ENCODE results near the gene ZNF782. TPM values are rescaled to one million over a fixed set of nuclear protein-coding genes. Genes with fewer than 3 reads are reported as not detected.
A peak's percentile ranks its signal among the peaks of the same experiment; 100 is the strongest.
"Not testable (repeated sequence)": the region's sequence is repeated elsewhere in the genome, so short reads cannot be mapped to it uniquely, and the experiment has no call there.

The ZNF782 gene
- polyA plus RNA-seq, 4 donors: 1.2 to 8.0 (median 1.7) TPM

- Histone ChIP-seq H3K27me3 (ENCODE audit: control insufficient read depth in 3 of 3, insufficient read depth in 3 of 3, low read length in 3 of 3) (peaks cover 0 to 26% (median 7%) of the 10 kb centered on the region in 3 donors), H3K9me3 (ENCODE audit: control insufficient read depth in 2 of 2, insufficient read depth in 1 of 2, low read depth in 1 of 2, low read length in 1 of 2) (no peaks in the 10 kb centered on the region), H3K27ac (ENCODE audit: low read depth in 1 of 3, low read length in 2 of 3) (peak overlapping the region; percentile 75 to 96 (median 83)), H3K36me3 (ENCODE audit: control insufficient read depth in 3 of 3, insufficient read depth in 2 of 3, low read depth in 1 of 3, low read length in 3 of 3) (no peaks in the 10 kb centered on the region), H3K4me1 (ENCODE audit: control insufficient read depth in 3 of 3, insufficient read depth in 2 of 3, low read depth in 1 of 3, low read length in 2 of 3) (peaks cover 0 to 12% (median 0%) of the 10 kb centered on the region in 3 donors), H3K4me3 (ENCODE audit: low read depth in 1 of 3, low read length in 3 of 3) (peak overlapping the region; percentile 33 to 71 (median 48))
- DNase-seq: peak; percentile 74 to 86
- no peak for FAIRE-seq
- WGBS, 3 donors: 1% methylated on average over 43 of the region's 43 CpGs
These were observed 21.3 kb upstream of the ZNF782 start for GRCh38 chr9:96875461-96876142.

GRCh38 chr9:96874947-96875460 lies 20.7 kb upstream of the ZNF782 start:
- H3K4me3 ChIP-seq (ENCODE audit: low read depth in 1 of 3, low read length in 3 of 3): peak overlapping the region; percentile 33 to 71 (median 48)
- peak overlapping the region; percentile 75 to 96 (median 83) for H3K27ac ChIP-seq (ENCODE audit: low read depth in 1 of 3, low read length in 2 of 3)
- H3K4me1 ChIP-seq (ENCODE audit: control insufficient read depth in 3 of 3, insufficient read depth in 2 of 3, low read depth in 1 of 3, low read length in 2 of 3): peaks cover 0 to 12% (median 0%) of the 10 kb centered on the region in 3 donors
- DNase-seq (peak; percentile 80 to 84), FAIRE-seq (no peak)
- peaks cover 0 to 26% (median 7%) of the 10 kb centered on the region in 3 donors for H3K27me3 ChIP-seq (ENCODE audit: control insufficient read depth in 3 of 3, insufficient read depth in 3 of 3, low read length in 3 of 3)
- H3K9me3 ChIP-seq (ENCODE audit: control insufficient read depth in 2 of 2, insufficient read depth in 1 of 2, low read depth in 1 of 2, low read length in 1 of 2): no peaks in the 10 kb centered on the region
- 2 to 22% (median 8%) methylated on average over 13 of the region's 13 CpGs for WGBS, 3 donors
- no peaks in the 10 kb centered on the region for H3K36me3 ChIP-seq (ENCODE audit: control insufficient read depth in 3 of 3, insufficient read depth in 2 of 3, low read depth in 1 of 3, low read length in 3 of 3)

DNA sequence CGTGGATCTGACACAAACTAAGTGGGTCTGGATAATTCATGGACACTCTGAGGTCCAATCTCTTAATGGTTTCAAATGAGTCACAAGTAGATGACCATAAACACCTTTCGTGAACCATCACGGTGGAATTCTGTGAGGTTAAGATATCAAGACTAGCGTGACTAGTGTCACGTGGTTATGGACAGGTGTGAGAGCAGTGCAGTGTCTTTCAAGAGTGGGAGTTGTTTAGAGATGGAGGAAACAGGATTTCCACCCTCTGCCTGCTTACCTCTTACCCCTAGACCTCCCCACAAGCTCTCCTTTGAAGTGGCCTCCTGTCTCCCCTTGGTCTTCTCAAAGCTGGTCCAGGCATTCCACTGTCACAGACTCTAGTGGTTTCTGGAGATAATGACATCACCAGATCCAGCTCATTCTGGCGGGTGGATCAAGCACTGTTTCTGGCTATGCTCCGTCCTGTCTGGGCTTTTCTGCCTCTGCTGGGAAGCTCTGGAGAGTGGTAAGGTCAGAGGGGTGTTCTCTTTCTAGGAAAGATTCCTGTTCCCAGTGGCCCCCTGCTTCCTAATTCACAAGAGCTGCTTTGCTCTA lies 20.0 kb upstream of the ZNF782 start:
- DNase-seq: no peak
- FAIRE-seq: no peak
- no peak overlapping the region for H3K4me3 ChIP-seq (ENCODE audit: low read depth in 1 of 3, low read length in 3 of 3)
- no peaks in the 10 kb centered on the region for H3K36me3 ChIP-seq (ENCODE audit: control insufficient read depth in 3 of 3, insufficient read depth in 2 of 3, low read depth in 1 of 3, low read length in 3 of 3)
- H3K27ac ChIP-seq (ENCODE audit: low read depth in 1 of 3, low read length in 2 of 3): peak overlapping the region in 2 of 3 donors; percentile 83 to 96
- H3K27me3 ChIP-seq (ENCODE audit: control insufficient read depth in 3 of 3, insufficient read depth in 3 of 3, low read length in 3 of 3): peaks cover 0 to 23% (median 7%) of the 10 kb centered on the region in 3 donors
- 67 to 79% (median 77%) methylated on average over 7 of the region's 7 CpGs for WGBS, 3 donors
- H3K9me3 ChIP-seq (ENCODE audit: control insufficient read depth in 2 of 2, insufficient read depth in 1 of 2, low read depth in 1 of 2, low read length in 1 of 2): no peaks in the 10 kb centered on the region
- H3K4me1 ChIP-seq (ENCODE audit: control insufficient read depth in 3 of 3, insufficient read depth in 2 of 3, low read depth in 1 of 3, low read length in 2 of 3): peaks cover 0 to 12% (median 0%) of the 10 kb centered on the region in 3 donors

DNA sequence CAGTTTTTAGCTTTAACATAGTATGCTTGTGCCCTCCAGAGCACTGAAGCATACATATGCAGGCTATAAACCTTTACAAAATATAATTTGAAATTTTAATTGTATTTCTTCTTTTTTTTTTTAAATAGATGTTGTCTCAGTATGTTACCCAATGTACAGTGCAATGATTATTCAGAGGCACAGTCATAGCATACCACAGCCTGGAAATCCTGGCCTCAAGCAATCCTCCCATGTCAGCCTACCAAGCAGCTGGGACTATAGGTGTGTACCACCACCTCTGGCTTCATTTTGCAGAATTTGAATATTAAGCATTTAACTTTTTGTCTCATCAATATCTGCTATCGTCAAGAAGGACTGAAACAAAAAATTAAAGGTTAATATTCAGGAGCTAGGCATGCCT lies 16.9 kb upstream of the ZNF782 start:
- Histone ChIP-seq H3K9me3 (ENCODE audit: control insufficient read depth in 2 of 2, insufficient read depth in 1 of 2, low read depth in 1 of 2, low read length in 1 of 2) (peaks cover 0 to 5% of the 10 kb centered on the region in 2 donors), H3K27ac (ENCODE audit: low read depth in 1 of 3, low read length in 2 of 3) (no peak overlapping the region), H3K4me3 (ENCODE audit: low read depth in 1 of 3, low read length in 3 of 3) (no peak overlapping the region), H3K4me1 (ENCODE audit: control insufficient read depth in 3 of 3, insufficient read depth in 2 of 3, low read depth in 1 of 3, low read length in 2 of 3) (peaks cover 0 to 18% (median 2%) of the 10 kb centered on the region in 3 donors), H3K27me3 (ENCODE audit: control insufficient read depth in 3 of 3, insufficient read depth in 3 of 3, low read length in 3 of 3) (peaks cover 0 to under 1% (median 0%) of the 10 kb centered on the region in 3 donors), H3K36me3 (ENCODE audit: control insufficient read depth in 3 of 3, insufficient read depth in 2 of 3, low read depth in 1 of 3, low read length in 3 of 3) (no peaks in the 10 kb centered on the region)
- DNase-seq (no peak), FAIRE-seq (no peak)
- 87 to 97% (median 92%) methylated on average over 1 of the region's 1 CpG for WGBS, 3 donors

DNA sequence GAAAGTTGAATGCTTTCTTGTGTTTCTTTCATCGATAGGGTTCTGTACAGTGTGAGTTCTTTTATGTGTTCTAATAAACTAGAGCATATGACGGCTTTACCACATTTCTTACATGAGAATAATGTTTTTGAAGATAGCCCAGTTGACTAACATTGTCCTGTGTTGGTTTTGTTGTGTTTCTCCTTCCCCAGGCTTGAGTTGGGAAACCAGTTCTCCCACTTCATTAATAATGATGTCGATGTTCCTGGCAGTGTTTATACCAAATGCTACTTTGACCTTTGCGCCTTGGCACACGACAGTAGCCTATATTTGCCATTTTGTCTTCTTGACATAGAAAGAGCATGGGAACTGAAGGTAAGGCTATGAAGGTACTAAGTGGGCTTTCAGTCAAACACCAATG lies 14.4 kb upstream of the ZNF782 start:
- DNase-seq (peak; percentile 63 to 92), FAIRE-seq (peak; percentile 72)
- Histone ChIP-seq H3K27ac (ENCODE audit: low read depth in 1 of 3, low read length in 2 of 3) (no peak overlapping the region), H3K4me1 (ENCODE audit: control insufficient read depth in 3 of 3, insufficient read depth in 2 of 3, low read depth in 1 of 3, low read length in 2 of 3) (peaks cover 0 to 9% (median 2%) of the 10 kb centered on the region in 3 donors), H3K27me3 (ENCODE audit: control insufficient read depth in 3 of 3, insufficient read depth in 3 of 3, low read length in 3 of 3) (no peaks in the 10 kb centered on the region), H3K9me3 (ENCODE audit: control insufficient read depth in 2 of 2, insufficient read depth in 1 of 2, low read depth in 1 of 2, low read length in 1 of 2) (peaks cover 0 to 20% of the 10 kb centered on the region in 2 donors), H3K4me3 (ENCODE audit: low read depth in 1 of 3, low read length in 3 of 3) (no peak overlapping the region), H3K36me3 (ENCODE audit: control insufficient read depth in 3 of 3, insufficient read depth in 2 of 3, low read depth in 1 of 3, low read length in 3 of 3) (no peaks in the 10 kb centered on the region)
- 16 to 55% (median 37%) methylated on average over 5 of the region's 5 CpGs for WGBS, 3 donors

- WGBS, 3 donors: 16 to 59% (median 36%) methylated on average over 7 of the region's 7 CpGs
- H3K4me3 ChIP-seq (ENCODE audit: low read depth in 1 of 3, low read length in 3 of 3): no peak overlapping the region
- H3K9me3 ChIP-seq (ENCODE audit: control insufficient read depth in 2 of 2, insufficient read depth in 1 of 2, low read depth in 1 of 2, low read length in 1 of 2): peaks cover 0 to 20% of the 10 kb centered on the region in 2 donors
- peak overlapping the region; percentile 32 to 56 (median 44) for H3K27ac ChIP-seq (ENCODE audit: low read depth in 1 of 3, low read length in 2 of 3)
- FAIRE-seq (no peak), DNase-seq (peak; percentile 71 to 77)
- H3K36me3 ChIP-seq (ENCODE audit: control insufficient read depth in 3 of 3, insufficient read depth in 2 of 3, low read depth in 1 of 3, low read length in 3 of 3): no peaks in the 10 kb centered on the region
- no peaks in the 10 kb centered on the region for H3K27me3 ChIP-seq (ENCODE audit: control insufficient read depth in 3 of 3, insufficient read depth in 3 of 3, low read length in 3 of 3)
- peaks cover 0 to 9% (median 2%) of the 10 kb centered on the region in 3 donors for H3K4me1 ChIP-seq (ENCODE audit: control insufficient read depth in 3 of 3, insufficient read depth in 2 of 3, low read depth in 1 of 3, low read length in 2 of 3)
These were observed 12.9 kb upstream of the ZNF782 start for GRCh38 chr9:96867079-96867804.

DNA sequence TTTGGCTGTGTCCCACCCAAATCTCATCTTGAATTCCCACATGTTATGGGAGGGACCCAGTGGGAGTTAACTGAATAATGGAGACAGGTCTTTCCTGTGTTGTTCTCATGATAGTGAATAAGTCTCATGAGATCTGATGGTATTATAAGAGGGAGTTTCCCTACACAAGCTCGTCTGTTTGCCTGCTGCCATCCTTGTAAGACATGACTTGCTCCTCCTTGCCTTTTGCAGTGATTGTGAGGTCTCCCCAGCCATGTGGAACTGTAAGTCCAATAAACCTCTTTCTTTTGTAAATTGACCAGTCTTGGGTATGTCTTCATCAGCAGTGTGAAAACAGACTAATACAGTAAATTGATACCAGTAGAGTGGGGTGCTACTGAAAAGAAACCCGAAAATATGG lies 10.9 kb upstream of the ZNF782 start:
- not testable (repeated sequence) for H3K4me3 ChIP-seq (ENCODE audit: low read depth in 1 of 3, low read length in 3 of 3); DNase-seq; FAIRE-seq; H3K27me3 ChIP-seq (ENCODE audit: control insufficient read depth in 3 of 3, insufficient read depth in 3 of 3, low read length in 3 of 3); H3K27ac ChIP-seq (ENCODE audit: low read depth in 1 of 3, low read length in 2 of 3); H3K36me3 ChIP-seq (ENCODE audit: control insufficient read depth in 3 of 3, insufficient read depth in 2 of 3, low read depth in 1 of 3, low read length in 3 of 3); H3K4me1 ChIP-seq (ENCODE audit: control insufficient read depth in 3 of 3, insufficient read depth in 2 of 3, low read depth in 1 of 3, low read length in 2 of 3)
- WGBS, 3 donors: 83 to 94% (median 87%) methylated on average over 2 of the region's 2 CpGs
- H3K9me3 ChIP-seq (ENCODE audit: control insufficient read depth in 2 of 2, insufficient read depth in 1 of 2, low read depth in 1 of 2, low read length in 1 of 2): peaks cover 0 to 20% of the 10 kb centered on the region in 2 donors

Measured in small intestine (tissue), 7 donors.